GM19395 (cell line): ENCODE results near the gene VPS52.

Source experiments
- ATAC-seq: cut with Tn5 transposase; IDR thresholded peaks from one replicate; pipeline ENCODE4 v1.9.1; 2021; ENCODE audit warnings: mild to moderate bottlenecking, moderate library complexity; ENCODE audit not compliant: unreplicated experiment

Gene VPS52

DNA sequence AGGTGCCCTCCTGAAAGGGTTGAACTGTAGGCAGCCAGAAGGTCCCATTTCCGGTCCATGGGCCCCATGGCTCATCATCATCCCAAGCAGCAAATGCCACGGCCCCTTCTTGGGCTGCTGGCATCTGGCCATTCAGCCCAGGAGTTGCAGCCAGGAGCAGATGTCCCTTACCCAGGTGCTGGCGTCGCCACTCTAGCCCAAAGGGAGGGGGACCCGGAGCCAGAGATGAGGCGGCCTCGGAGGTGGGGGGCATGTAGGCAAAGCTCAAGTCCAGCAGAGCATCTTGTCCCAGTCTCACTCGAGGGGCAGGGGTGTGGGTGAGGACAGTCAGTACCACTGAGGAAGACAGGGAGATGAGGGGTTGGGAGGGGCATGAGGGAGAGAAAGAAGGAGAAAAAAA, 33.4 kb upstream of the VPS52 start:
- no peak for ATAC-seq

DNA sequence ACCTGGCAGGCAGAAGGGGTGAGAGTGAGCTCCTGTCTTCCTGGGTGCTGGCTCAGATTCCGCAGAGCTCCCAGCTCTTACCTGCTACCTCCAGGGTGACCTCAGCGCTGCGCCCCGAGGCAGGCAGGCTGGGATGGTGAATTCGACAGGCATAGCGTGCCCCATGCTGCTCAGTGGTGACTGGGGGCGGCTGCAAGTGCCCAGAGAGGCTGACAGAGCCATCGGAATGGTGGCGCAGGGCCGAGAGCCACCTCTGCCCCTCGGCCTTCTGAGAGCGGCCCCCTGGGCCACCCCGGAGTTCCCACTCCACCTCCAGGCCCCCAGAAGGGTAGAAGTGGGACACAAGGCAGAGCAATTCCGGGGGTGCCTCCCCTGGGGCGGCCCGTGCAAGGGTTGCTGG, 32.5 kb upstream of the VPS52 start:
- no peak for ATAC-seq

DNA sequence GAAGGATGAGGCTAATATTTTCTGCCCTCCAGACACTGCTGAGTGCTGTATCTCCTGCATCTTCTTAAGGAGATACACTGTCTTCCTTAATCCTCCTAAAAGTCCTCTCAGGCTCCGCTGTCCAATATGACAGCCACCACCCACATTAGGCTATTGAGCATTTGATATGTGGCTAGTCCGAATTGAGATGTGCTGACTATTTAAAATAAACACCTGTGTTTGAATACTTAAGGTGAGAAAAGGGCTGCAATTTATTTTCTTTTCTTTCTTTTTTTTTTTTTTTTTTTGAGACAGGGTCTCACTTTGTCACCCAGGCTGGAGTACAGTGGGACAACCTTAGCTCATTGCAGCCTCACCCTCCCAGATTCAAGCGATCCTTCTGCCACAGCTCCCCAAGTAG, 30.2 kb upstream of the VPS52 start:
- no peak for ATAC-seq

DNA sequence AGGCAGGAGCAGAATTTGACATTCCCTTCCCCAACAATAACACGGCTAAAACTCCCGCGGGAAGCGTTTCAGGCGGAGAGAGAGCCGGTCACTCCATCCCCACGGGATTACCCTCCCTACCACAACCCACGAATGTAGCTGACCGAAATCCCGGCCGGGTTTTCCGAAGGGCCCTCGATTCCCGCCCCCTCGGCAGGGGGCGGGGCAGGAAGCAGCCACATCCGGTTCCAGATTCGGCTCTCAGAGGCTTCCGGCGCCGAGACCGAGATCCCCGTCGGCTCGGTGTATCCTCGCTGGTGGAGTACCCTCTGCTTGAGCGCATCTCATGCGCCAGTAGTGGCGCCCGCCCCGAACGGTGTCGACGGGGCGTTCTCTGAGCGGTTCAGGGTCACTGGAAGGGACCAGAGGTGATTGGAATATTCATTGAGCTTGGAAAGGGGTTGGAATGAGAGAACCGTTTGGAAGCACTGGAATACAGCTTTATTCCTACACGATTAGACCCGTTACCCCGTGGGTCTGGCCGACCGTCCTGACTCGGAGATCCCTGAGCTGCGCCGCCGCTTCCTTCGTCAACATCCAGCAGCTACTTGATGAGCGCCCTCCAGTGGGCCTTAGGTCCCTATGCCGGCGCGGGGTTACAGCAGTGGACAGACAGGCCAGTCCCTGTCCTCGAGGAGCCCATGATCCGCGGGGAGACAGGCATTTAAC, 27.7 kb upstream of the VPS52 start:
- ATAC-seq = peak; percentile 73

DNA sequence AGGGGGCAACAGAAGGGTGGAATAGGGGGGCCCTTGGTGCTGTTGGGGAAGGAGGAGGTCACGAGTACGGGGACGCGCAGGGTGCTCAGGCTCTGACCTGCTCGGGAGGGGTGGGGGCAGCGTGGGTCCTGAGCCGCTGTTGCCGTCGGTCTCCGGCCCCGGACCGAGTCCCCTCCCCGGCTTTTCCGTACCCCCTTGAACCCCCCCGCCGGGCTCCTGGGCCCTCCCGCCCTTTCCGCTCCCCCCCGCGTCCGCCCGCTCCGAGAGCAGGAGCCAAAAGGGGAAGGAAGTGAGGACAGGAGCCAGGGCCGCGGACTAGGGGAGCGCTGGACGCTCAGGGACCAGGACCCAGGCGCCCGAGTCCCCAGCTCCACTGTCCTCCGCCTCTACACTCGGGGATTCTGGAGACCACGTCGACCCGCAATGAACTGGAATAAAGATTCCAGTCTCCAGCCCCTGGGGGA, 27.1 kb upstream of the VPS52 start, which contains the start of gene RGL2:
Gene RGL2 (minus strand): TSS at position 170 of the 464 bp plus-strand sequence. CDS start 332 bp downstream, outside the sequence.
- peak; percentile 38 for ATAC-seq

DNA sequence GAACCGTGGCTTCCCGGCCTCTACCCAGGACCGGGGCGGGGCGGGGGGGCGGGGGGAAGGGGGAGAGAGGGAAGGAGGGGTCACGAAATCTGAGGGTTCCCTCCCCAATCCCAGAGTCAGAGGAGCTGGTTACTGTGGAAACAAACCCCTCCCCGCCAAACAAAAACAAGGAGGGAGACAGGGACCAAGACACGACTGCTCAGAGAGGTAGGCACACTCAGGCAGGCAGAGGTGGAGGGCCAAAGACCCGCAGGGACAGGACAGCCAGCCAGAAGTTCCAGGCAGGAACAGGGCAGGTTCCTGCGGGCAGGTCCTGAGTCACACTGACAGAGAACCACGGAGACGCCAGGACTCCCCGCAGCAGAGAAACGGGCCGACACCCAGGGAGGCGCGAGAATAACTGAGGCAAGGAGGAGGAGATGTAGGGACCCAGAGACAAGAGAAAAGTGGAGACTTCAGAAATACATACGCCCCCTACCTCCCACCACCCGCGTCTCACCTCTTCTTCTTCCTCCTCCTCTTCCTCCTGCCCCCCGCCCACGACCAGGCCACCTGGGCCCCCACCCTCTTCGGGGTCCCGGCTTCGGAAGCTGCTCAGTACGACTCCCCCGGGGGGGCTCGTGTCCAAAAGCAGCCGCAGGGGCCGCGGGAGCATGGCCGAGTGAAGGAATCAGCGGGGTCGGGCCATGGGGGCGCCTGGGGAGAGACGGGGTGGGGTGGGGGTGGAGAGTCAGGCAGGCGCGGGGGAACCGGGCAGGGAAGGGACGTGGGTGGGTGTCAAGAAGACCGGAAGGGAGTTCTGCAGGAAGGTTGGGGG, 26.5 kb upstream of the VPS52 start:
- ATAC-seq = no peak

DNA sequence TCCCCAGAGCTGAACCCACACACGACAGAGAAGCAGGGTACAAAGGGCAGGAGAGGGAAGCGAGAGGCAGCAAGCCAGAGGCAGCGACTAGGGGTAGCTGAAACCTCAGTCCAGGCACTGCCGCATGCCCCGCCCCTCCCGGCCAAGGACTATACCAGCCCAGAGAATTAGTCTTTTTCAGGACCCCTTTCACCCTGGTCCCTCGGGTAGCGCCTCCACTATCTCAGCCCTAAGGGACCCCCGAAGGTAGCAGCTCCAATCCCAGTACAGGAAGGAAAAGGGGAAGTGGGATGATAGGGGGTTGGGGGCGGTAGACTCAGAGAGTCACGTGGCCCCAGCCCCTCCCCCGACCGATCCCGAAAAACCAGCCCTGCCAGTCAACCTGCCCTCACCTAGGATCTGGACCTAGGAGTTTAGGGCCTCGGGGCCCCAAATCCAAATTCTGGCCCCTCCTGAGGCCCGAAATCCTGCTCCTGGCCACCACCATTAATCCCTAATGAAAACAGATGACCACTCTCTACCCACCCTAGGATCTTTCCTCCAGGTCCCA, 25.8 kb upstream of the VPS52 start:
- no peak for ATAC-seq

DNA sequence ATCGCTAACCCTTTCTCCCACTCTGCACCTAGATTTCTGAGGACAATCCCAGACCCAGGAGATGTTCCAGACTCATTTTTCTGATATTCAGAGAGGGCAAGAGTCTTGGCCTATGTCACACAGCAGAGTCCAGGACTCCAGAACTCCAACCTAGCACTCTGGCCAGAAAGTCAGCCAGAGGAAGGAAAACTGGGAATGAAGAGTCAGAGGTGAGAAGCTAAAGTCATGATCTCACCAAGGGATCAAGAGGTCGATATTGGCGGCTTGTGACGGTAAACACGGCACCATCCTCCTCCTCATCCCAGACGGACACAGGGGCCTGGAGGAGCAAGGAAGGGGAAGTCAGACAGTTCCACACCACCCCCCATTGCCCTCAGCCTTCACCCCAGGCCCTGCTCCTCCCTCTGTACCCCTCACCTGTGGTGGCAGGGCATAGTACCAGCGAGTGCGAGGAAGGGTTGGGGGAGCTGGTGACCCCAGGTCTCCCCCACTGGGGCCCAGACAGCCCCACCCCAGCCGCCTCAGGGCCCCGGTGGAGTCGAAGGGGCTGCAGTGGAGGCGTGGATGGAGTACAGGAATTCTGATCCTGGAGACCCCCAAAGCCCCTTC, 25.2 kb upstream of the VPS52 start:
- no peak for ATAC-seq

DNA sequence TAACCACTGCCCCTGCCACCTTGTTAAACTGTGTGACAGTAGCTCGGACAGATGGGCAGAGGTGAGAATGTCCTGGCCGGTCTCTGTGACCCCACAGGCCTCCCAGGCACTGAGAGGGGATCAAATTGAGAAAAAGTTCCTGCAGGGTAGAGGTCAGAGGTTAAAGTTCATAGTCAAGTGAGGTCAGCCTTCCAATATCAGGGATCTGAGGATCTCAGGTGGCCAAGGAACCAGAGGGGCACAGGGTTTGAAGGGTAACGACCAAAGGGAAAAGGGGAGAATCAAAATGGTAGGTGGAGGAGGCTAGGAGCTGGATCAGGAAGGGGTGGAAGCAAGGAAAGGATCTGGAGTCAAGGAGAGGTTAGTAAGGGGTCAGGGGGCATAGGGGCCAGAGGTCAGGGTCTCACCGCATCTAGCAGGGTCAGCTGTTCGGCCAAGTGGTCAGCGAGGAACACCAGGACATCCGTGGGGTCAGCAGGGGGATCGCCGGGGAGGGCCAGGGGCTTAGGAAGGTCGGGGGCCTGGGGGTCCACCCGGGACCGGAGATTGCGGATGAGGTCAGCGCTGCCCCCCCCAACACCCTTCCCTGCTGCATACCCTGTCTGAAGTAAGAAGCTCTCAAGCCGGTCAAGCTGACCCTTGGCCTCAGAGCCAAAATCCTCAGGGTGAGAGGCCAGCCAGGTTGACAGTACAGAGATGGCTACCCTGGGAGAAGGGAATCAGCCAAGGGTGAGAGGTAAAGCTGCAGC, 24.1 kb upstream of the VPS52 start:
- ATAC-seq = no peak

DNA sequence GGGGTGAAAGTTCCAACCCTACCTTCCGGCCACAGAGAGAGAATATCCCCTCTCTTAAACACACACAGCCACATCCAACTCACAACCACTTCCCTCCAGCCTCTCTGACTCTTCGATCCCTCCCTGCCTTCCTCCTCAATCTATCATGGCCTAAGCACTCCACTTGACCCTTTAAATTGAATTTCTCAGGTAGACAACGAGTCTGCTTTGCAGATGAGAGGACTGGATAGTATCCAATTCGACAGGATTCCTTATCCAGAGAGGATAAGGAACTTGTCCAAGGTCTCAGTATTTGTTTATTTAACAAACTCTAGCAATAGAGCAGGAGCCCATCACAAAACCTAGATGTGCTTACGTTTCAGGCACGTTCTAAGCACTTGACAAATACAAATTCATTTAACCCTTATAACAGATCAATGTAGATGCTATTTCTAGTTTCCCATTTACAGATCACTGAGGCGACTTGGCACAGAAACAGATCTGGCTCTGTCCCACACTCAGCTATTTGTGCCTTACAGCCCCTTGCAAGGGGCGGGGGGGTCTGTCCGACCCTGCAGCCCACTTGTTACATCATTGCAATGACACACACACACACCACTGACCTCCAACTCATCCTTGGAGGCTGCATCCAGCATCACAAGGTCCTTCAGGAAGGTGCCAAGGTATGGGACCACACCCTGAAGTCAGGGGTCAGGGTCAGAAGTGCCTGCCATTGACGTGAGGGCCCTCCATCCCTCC, 22.6 kb upstream of the VPS52 start:
- ATAC-seq = no peak

DNA sequence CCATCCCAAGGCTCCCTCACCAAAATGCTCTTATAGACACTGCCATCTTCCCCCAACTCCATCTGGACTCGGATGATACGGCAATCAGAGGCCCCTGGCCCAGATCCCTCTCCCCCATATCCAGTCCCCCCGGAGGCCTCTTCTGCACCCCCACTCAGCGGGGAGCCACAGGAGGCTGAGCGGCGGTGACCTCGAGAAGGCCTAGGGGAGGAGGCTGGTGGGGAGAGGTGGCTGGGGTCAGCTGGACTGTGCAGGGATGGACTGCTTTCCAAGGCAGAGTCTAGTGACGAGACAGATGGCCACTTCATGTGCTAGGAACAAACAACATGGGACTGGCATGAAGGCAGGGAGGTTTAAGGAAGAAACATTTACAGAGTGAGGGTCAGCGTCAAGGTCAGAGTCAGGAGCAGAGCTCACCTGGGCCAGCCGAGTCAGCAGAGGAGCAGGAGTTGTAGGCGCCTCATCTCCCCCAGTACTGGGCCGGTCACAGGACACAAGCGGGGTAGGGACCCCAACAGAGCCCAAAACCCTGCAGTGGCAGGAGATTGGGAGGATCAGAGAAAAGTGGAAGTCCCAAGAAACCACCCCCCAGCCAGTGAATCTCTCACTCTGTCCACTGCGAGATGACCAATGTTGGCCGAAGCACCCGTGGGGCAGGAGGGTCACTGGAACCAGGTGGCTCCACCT, 21.5 kb upstream of the VPS52 start:
- no peak for ATAC-seq

DNA sequence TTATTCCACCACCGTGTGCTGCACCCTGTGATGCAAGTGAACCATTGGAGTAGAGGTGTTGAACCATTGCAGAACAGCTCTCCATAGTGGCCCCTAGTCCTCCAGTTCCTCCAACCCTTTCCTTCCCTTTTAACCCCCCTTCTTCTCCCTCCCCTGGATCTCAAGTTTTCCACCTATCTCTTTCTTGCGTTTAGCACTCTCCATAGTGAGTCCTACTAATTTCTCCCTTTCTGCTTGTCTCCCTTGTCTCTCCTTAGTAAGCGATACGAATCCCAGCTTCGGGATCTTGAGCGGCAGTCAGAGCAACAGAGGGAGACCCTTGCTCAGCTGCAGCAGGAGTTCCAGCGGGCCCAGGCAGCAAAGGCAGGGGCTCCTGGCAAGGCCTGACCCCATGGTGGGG, 18.8 kb upstream of the VPS52 start:
- no peak for ATAC-seq

DNA sequence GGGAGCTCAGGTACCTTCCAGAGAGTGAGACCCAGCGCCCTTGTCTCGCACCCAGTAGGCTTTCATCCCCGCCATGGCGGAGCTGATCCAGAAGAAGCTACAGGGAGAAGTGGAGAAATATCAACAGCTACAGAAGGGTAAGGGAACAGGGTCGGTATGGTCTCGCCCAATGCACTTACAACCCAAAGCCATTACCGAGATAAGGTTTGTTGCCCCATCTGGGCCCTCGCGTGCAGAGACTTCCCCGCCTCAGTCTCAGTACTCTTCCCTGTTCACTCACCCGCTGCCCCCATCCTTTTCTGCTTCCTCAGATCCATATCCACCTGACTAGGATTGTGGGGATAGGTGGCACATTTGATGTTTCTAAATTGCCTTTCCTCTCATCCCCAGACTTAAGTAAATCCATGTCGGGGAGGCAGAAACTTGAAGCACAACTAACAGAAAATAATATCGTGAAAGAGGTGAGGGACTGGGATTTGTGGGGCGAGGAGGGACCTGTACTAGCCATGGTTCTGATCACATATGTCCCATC, 18.2 kb upstream of the VPS52 start:
- ATAC-seq = peak; percentile 26

DNA sequence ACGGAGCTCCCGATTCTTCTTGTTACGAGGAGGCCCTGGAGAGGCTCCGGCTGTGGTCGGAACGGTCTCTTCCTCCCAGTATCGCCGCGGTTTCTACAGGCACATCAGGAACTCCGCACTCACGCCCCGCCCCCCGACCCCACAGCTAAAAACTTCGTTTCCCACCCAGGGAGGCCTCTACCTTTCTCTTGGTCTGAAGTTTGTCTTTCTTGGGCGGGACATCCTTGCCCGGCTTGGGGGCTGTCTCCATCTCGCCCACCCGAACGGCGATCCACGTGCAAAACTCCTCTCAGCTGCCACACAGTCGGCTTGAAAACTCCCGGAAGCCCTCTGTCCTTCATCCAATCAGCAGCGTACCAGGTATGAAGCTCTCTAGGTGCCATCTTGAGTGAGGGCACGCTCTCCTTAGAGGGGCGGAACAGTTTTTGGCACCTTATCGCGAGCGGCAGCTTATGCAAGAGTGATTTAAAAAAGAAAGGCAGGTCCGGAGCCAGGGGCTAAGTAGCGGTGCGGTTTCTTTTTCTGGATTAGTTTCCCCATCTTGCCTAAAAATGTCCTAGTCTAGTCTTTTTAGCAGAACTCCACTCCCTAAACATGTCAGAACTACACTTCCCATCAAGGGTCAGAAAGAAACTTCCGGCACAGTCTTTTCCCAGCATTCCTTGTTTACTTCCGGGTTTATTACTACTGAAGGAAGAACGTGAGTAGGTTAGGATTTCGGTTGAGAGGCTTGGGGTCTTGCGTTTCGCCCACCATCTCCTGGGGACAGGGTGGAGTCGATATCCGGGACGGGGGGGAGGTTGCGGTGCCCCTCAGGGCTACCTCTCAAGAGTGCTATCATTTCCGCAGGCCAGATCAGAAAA, 17.5 kb upstream of the VPS52 start, which contains the start of the genes PFDN6 and WDR46:
Gene PFDN6 (plus strand): TSS at position 681 of the 863 bp plus-strand sequence. CDS start 256 bp downstream, outside the sequence.
Gene WDR46 (minus strand): TSS at position 319 of the 863 bp plus-strand sequence. CDS start 69 bp downstream, at position 250.
- peak; percentile 88 for ATAC-seq

DNA sequence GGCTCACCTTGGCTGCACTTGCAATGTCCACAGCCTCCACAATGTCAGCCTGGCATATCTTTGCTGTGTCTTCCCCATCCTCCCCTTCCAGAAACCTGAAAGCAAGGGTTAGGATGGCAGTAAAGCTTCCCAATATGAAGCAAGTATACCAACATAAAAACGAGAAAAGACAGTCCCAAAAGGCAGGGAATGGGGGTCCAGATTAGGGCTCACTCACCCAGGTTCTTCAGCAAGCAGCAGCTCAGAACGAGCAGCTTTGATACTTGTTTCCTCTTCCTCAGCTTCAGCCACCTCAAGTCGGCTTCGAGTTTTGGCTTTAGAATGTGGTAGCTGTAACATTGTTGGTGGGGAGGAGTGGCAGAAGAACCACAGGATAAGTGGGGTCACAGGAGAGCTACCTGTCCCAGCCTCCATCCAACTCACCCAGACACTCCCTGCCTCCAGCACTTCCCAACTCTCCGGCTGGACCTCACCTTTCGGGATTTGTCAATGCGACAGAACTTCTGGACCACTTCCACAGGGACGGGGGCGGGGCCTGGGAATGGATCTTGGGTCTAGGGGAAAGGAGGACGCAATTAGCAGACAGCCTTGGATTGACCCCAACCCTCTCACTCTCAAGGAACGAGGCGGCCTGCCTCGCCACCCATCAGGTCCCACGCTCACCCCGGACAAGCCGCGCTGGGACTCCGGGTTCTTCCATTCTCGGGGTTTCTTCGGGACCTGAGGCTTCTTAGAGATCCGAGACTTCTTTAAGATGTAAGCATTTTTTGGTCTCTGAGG, 16.7 kb upstream of the VPS52 start:
- no peak for ATAC-seq

DNA sequence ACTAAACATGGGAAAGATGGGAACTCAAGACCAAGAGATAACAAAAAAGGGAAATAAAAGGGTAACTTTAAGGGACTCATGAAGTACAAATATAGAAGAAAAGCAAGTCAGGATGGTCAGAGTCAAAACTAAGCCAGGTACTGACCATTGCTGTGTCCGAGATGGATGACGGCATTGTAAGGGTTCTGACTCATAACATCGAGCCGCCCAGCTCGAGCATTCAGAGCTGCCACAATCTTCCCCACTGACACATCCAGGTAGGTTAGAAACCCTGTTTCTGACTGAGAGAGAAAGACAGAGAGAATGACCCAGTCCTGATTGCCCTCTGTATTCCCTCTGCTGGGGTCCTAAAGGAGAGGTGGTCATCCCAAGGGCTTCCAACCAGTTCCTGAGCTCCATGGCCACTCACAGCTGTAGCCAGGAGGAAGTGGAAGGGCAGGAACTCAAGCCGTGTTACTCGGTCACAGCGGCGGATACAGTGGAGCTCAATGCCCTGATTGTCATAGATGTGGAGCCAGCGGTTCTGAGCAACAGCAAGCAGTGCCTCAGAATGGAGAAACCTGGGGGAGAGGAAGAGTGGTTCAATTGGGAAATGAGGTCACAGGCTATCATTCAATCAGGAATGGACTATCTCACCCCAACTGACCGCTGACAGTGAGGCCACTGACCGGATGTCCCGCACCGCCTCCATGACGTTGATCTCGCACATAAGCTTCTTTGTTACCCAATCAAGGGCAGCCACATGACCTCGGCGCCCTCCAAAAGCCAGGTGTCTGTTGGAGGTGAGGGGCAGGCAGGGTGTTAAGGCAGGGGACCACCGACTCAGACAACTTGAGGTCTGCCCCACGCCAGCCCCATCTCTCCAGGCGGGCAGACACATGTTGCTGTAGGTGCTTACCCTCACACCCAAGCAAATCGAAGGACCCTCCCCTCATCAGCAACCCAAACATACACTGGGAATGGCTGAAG, 15.6 kb upstream of the VPS52 start:
- no peak for ATAC-seq
